ENCODE results near the gene REV3L. TPM values are rescaled to one million over a fixed set of nuclear protein-coding genes. Genes with fewer than 3 reads are reported as not detected.

REV3L gene
- total and polyA plus RNA-seq, 2 of the 8 experiments (the other 6 are each of a cell fraction or from before 2014, with no cell fraction given) = 2.1 to 6.6 TPM

GRCh38 chr6:111522393-111523020 lies 39.5 kb upstream of the REV3L start (continued):
- TF ChIP-seq CHD7 (IDR thresholded peaks at IDR 0.05; ENCODE audit: insufficient replicate concordance, low read length) = no peak
- TF ChIP-seq RAD21 (IDR thresholded peaks at IDR 0.05 in 1 of 2, conservative IDR thresholded peaks at IDR 0.05 in 1 of 2; ENCODE audit: low read depth in 2 of 2, low read length in 2 of 2) = no peak
- TF ChIP-seq SIN3A (conservative IDR thresholded peaks at IDR 0.05 in 1 of 2, IDR thresholded peaks at IDR 0.05 in 1 of 2; ENCODE audit: low read depth in 1 of 2, low read length in 2 of 2) = no peak
- TF ChIP-seq BRCA1 (IDR thresholded peaks at IDR 0.05; ENCODE audit: low read depth, low read length) = no peak
- TF ChIP-seq ASH2L (IDR thresholded peaks at IDR 0.05; ENCODE audit: low read length) = no peak
- no peak for TF ChIP-seq SIRT6 (IDR thresholded peaks at IDR 0.05; ENCODE audit: low read length)

Data from H1 (cell line).